Measurements from ENCODE around the gene SYT12. TPM values are rescaled to one million over a fixed set of nuclear protein-coding genes. Genes with fewer than 3 reads are reported as not detected.

SYT12 gene
- polyA plus RNA-seq, 3 donors: not detected

- WGBS (ENCODE audit: insufficient coverage): 67% methylated on average over 8 of the region's 8 CpGs
- Histone ChIP-seq H3K9me3 (replicated peaks in 1 of 2; ENCODE audit: control insufficient read depth in 1 of 2, insufficient read depth in 1 of 2, low read length in 2 of 2) (no peaks in the 10 kb centered on the region), H3K4me2 (replicated peaks; ENCODE audit: extremely low read depth, low read length, poor library complexity, severe bottlenecking) (no peak overlapping the region), H3K27me3 (ENCODE audit: control insufficient read depth in 2 of 2, insufficient read depth in 2 of 2, low read length in 2 of 2) (peaks cover 0 to 6% of the 10 kb centered on the region in 2 donors), H3K36me3 (replicated peaks in 1 of 2; ENCODE audit: control insufficient read depth in 1 of 2, insufficient read depth in 2 of 2, low read length in 2 of 2) (no peaks in the 10 kb centered on the region), H3K4me3 (replicated peaks in 1 of 3; ENCODE audit: low read depth in 2 of 3, low read length in 3 of 3) (no peak overlapping the region), H4K20me1 (ENCODE audit: insufficient read depth, low read length) (no peaks in the 10 kb centered on the region), H3K4me1 (ENCODE audit: control insufficient read depth in 1 of 2, insufficient read depth in 2 of 2, low read length in 2 of 2) (peaks cover 8 to 16% of the 10 kb centered on the region in 2 donors), H2AFZ (ENCODE audit: insufficient read depth, low read depth, low read length, poor library complexity, severe bottlenecking) (no peak overlapping the region), H3K9ac (ENCODE audit: insufficient read depth, low read length, poor library complexity, severe bottlenecking) (no peak overlapping the region), H3K79me2 (ENCODE audit: insufficient read depth, low read length) (no peaks in the 10 kb centered on the region), H3K27ac (ENCODE audit: low read depth in 1 of 2, low read length in 2 of 2) (no peak overlapping the region)
- TF ChIP-seq CTCF (IDR thresholded peaks at IDR 0.05): no peak
- Mint-ChIP-seq H3K27ac (peak overlapping the region in 1 of 7 donors; percentile 13), H3K27me3 (ENCODE audit: low read depth in 3 of 3) (peaks cover 21 to 52% (median 35%) of the 10 kb centered on the region in 3 donors), H3K4me1 (peaks cover 22% of the 10 kb centered on the region), H3K4me3 (peak overlapping the region in 1 of 2 donors; percentile 13), H3K36me3 (no peaks in the 10 kb centered on the region), H3K9me3 (no peaks in the 10 kb centered on the region)
- DNase-seq: no peak
- intact Hi-C loops (cut with micrococcal nuclease): no loop called here
Observed at GRCh38 chr11:67033661-67034166, 10.8 kb downstream of the SYT12 start.

GRCh38 chr11:67034350-67034749 lies 11.4 kb downstream of the SYT12 start:
- H3K4me3 ChIP-seq (replicated peaks in 1 of 3; ENCODE audit: low read depth in 2 of 3, low read length in 3 of 3): no peak overlapping the region
- no peaks in the 10 kb centered on the region for H3K36me3 Mint-ChIP-seq
- H3K4me3 Mint-ChIP-seq: no peak overlapping the region
- no peaks in the 10 kb centered on the region for H4K20me1 ChIP-seq (ENCODE audit: insufficient read depth, low read length)
- peaks cover 0 to 3% of the 10 kb centered on the region in 2 donors for H3K27me3 ChIP-seq (ENCODE audit: control insufficient read depth in 2 of 2, insufficient read depth in 2 of 2, low read length in 2 of 2)
- no peak overlapping the region for H3K27ac Mint-ChIP-seq
- peaks cover 22% of the 10 kb centered on the region for H3K4me1 Mint-ChIP-seq
- H3K36me3 ChIP-seq (replicated peaks in 1 of 2; ENCODE audit: control insufficient read depth in 1 of 2, insufficient read depth in 2 of 2, low read length in 2 of 2): no peaks in the 10 kb centered on the region
- no peaks in the 10 kb centered on the region for H3K79me2 ChIP-seq (ENCODE audit: insufficient read depth, low read length)
- H3K27ac ChIP-seq (ENCODE audit: low read depth in 1 of 2, low read length in 2 of 2): no peak overlapping the region
- peaks cover 16 to 47% (median 32%) of the 10 kb centered on the region in 3 donors for H3K27me3 Mint-ChIP-seq (ENCODE audit: low read depth in 3 of 3)
- peaks cover 0 to under 1% (median 0%) of the 10 kb centered on the region in 7 donors for H3K9me3 Mint-ChIP-seq
- peaks cover 8 to 16% of the 10 kb centered on the region in 2 donors for H3K4me1 ChIP-seq (ENCODE audit: control insufficient read depth in 1 of 2, insufficient read depth in 2 of 2, low read length in 2 of 2)
- no peak overlapping the region for H2AFZ ChIP-seq (ENCODE audit: insufficient read depth, low read depth, low read length, poor library complexity, severe bottlenecking)
- H3K4me2 ChIP-seq (replicated peaks; ENCODE audit: extremely low read depth, low read length, poor library complexity, severe bottlenecking): no peak overlapping the region
- H3K9ac ChIP-seq (ENCODE audit: insufficient read depth, low read length, poor library complexity, severe bottlenecking): no peak overlapping the region
- DNase-seq: no peak
- no peak for TF ChIP-seq CTCF (IDR thresholded peaks at IDR 0.05)
- 73% methylated on average over 5 of the region's 6 CpGs for WGBS (ENCODE audit: insufficient coverage)
- H3K9me3 ChIP-seq (replicated peaks in 1 of 2; ENCODE audit: control insufficient read depth in 1 of 2, insufficient read depth in 1 of 2, low read length in 2 of 2): no peaks in the 10 kb centered on the region
- intact Hi-C loops (cut with micrococcal nuclease): no loop called here
